Prostate gland (tissue), 2 donors: ENCODE measurements around the gene TADA2A. TPM values are rescaled to one million over a fixed set of nuclear protein-coding genes. Genes with fewer than 3 reads are reported as not detected.

Experiments used
- DNase-seq: peaks from one replicate; pipeline ENCODE4 v3.0.0-alpha.2; 2019; ENCODE audit warnings: low spot score
- H3K27ac ChIP-seq, 2 donors: fragments of 200-600 bp; sonication (generic); 2 replicates each; pipeline ENCODE4 v1.5.1; 2017 to 2019
- H3K27me3 ChIP-seq: fragments of 200-600 bp; sonication (generic); replicated peaks from 2 replicates; pipeline ENCODE4 v1.5.1; 2019; ENCODE audit not compliant: insufficient read depth
- H3K36me3 ChIP-seq, 2 donors: fragments of 200-600 bp; sonication (generic); 1 replicate in 1 of 2; 2 replicates in 1 of 2; pipeline versions ENCODE4 v1.5.1 to v1.8.1; 2017 to 2019
- H3K4me1 ChIP-seq: fragments of 200-600 bp; sonication (generic); replicated peaks from 2 replicates; pipeline ENCODE4 v1.5.1; 2019
- H3K4me3 ChIP-seq, 2 donors: fragments of 200-600 bp; sonication (generic); 2 replicates each; pipeline ENCODE4 v1.5.1; 2017 to 2019
- H3K9me3 ChIP-seq: fragments of 200-600 bp; sonication (generic); 2 replicates; pipeline ENCODE4 v1.5.1; 2017
- CTCF ChIP-seq, 4 experiments: fragments of 200-600 bp in 2 of 4; fragments of 450-650 bp in 2 of 4; sonication (generic) in 2 of 4; IDR thresholded peaks; 1 replicate in 3 of 4; 2 replicates in 1 of 4; pipeline ENCODE4 v1.5.1; 2016 to 2019; ENCODE audit warnings: antibody characterized with exemption in 4 of 4, mild to moderate bottlenecking in 2 of 4, moderate library complexity in 2 of 4
- POLR2A ChIP-seq: fragments of 450-650 bp; IDR thresholded peaks from one replicate; pipeline ENCODE4 v1.6.1; 2016; ENCODE audit warnings: antibody characterized with exemption, mild to moderate bottlenecking
- POLR2AphosphoS5 ChIP-seq: sonication (generic); formaldehyde crosslinking; IDR thresholded peaks from one replicate; pipeline ENCODE4 v1.6.1; 2017; ENCODE audit warnings: antibody characterized with exemption
- WGBS: methylation state at CpG from one replicate; pipeline ENCODE4 v1.1.5; 2018; 5-methylcytosine and 5-hydroxymethylcytosine counted together
- intact Hi-C: fragments of 100-400 bp; cut with DNase I; formaldehyde crosslinking; loops from one replicate; pipeline ENCODE4 v1.14.2; 2022
- total RNA-seq, 2 donors: library from RNA; depleted of rRNA; stranded (reverse); fragments of >200 nt; gene quantifications; one replicate each; pipeline ENCODE4 v1.1.0, GENCODE V29; 2016

Gene TADA2A
- total RNA-seq, 2 donors from 2014 or later: 13.0 to 29.7 TPM

- H3K27me3 ChIP-seq: no peaks in the 10 kb centered on the region
- TF ChIP-seq CTCF (IDR thresholded peaks at IDR 0.05) (no peak), POLR2A (no peak), POLR2AphosphoS5 (no peak)
- no peaks in the 10 kb centered on the region for H3K4me1 ChIP-seq
- no peak overlapping the region for H3K4me3 ChIP-seq
- intact Hi-C loops: no loop called here
- no peak overlapping the region for H3K27ac ChIP-seq
- no peaks in the 10 kb centered on the region for H3K36me3 ChIP-seq
- no peak for DNase-seq
- no peaks in the 10 kb centered on the region for H3K9me3 ChIP-seq
- 74% methylated on average over 8 of the region's 8 CpGs for WGBS
Measured at GRCh38 chr17:37494971-37495370, 88.3 kb downstream of the TADA2A start.

GRCh38 chr17:37500378-37500777, 93.7 kb downstream of the TADA2A start:
- no peak for DNase-seq
- no peak overlapping the region for H3K27ac ChIP-seq
- peaks cover 8% of the 10 kb centered on the region for H3K4me1 ChIP-seq
- no peaks in the 10 kb centered on the region for H3K36me3 ChIP-seq
- no peak for TF ChIP-seq POLR2A
- TF ChIP-seq CTCF (IDR thresholded peaks at IDR 0.05): no peak
- TF ChIP-seq POLR2AphosphoS5: no peak
- intact Hi-C loops: no loop called here
- H3K9me3 ChIP-seq: no peaks in the 10 kb centered on the region
- no peak overlapping the region for H3K4me3 ChIP-seq
- no peaks in the 10 kb centered on the region for H3K27me3 ChIP-seq

GRCh38 chr17:37502009-37502936, 95.6 kb downstream of the TADA2A start:
- H3K27me3 ChIP-seq: no peaks in the 10 kb centered on the region

GRCh38 chr17:37503148-37503547, 96.5 kb downstream of the TADA2A start:
- WGBS: 93% methylated on average over 6 of the region's 6 CpGs
- Histone ChIP-seq H3K27ac (no peak overlapping the region), H3K9me3 (no peaks in the 10 kb centered on the region)

More at GRCh38 chr17:37502009-37502936, 95.6 kb downstream of the TADA2A start:
- no peaks in the 10 kb centered on the region for H3K9me3 ChIP-seq
- 85% methylated on average over 10 of the region's 10 CpGs for WGBS
- H3K4me3 ChIP-seq: no peak overlapping the region
- no peak for DNase-seq
- H3K27ac ChIP-seq: no peak overlapping the region
- peaks cover 8% of the 10 kb centered on the region for H3K4me1 ChIP-seq
- TF ChIP-seq CTCF (IDR thresholded peaks at IDR 0.05) (no peak), POLR2AphosphoS5 (no peak), POLR2A (no peak)
- no peaks in the 10 kb centered on the region for H3K36me3 ChIP-seq
- intact Hi-C loops: no loop called here

More at GRCh38 chr17:37503148-37503547, 96.5 kb downstream of the TADA2A start:
- intact Hi-C loops: no loop called here
- DNase-seq: no peak
- no peak overlapping the region for H3K4me3 ChIP-seq
- H3K36me3 ChIP-seq: no peaks in the 10 kb centered on the region
- no peaks in the 10 kb centered on the region for H3K27me3 ChIP-seq
- H3K4me1 ChIP-seq: peaks cover 8% of the 10 kb centered on the region
- TF ChIP-seq POLR2AphosphoS5 (no peak), POLR2A (no peak), CTCF (IDR thresholded peaks at IDR 0.05) (no peak)
